ENCODE measurements around the gene MRPL28.
A peak's percentile ranks its signal among the peaks of the same experiment; 100 is the strongest.

The MRPL28 gene

DNA sequence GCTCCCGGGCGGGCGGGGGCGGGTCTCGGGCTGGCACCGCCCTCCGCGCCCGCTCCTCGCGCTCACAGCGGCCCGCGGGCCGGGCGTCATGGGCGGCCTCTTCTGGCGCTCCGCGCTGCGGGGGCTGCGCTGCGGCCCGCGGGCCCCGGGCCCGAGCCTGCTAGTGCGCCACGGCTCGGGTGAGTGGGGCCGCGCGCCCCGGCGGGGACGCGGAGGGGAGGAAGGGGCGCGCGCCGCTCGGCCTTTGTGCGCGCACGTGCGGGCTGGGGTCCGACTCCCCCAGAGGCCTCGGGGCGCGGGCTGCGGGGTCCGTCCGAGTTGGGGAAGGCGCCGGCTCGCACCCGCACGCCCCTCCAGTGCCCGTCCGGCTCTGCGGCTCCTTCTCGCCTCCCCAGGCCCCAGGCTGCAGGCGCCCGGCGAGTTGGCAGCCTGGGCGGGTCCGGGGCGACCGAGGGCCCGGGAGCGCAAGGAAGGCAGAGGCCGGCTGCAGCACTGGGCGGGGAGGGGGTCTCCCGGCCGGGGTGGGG, 26.9 kb upstream of the MRPL28 start, which contains the start of gene NME4:
Gene NME4 (plus strand): TSS at position 65 of the 527 bp plus-strand sequence. CDS start 24 bp downstream, at position 89.
- peaks cover 43% of the 10 kb centered on the region for H3K79me2 ChIP-seq (ENCODE audit: control insufficient read depth, low read length)

DNA sequence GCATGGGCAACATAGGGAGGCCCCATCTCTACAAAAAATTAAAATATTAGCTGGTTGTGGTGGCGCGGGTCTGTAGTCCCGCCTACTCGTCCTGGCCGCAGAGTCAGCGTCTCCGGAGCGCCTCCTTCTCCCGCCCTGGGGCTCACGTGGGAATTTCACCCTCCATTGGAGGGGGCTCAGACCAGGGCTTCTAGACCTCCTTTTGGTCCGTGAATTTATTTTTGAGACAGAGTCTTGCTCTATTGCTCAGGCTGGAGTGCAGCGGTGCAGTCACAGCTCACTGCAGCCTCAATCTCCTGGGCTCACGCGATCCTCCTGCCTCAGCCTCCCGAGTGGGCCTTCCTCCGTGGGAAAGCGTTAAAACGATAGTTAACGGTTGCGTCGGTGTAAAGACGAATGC, 26.3 kb upstream of the MRPL28 start:
- H3K9me3 ChIP-seq (ENCODE audit: control insufficient read depth, insufficient read depth, low read length): peaks cover 6% of the 10 kb centered on the region; the same call in 1 of the 2 replicates
- peaks cover 47% of the 10 kb centered on the region for H3K79me2 ChIP-seq (ENCODE audit: control insufficient read depth, low read length)
- peaks cover 50% of the 10 kb centered on the region for H3K4me1 ChIP-seq (ENCODE audit: control insufficient read depth, low read length)
- H3F3A ChIP-seq (ENCODE audit: control insufficient read depth, insufficient read depth): peaks cover 38% of the 10 kb centered on the region
- H3K4me3 ChIP-seq (ENCODE audit: low read length): peak overlapping the region; percentile 83
- no peaks in the 10 kb centered on the region for H3K27me3 ChIP-seq (ENCODE audit: control insufficient read depth, low read length)
- H3K9me2 ChIP-seq (replicated peaks; ENCODE audit: control insufficient read depth, low read length): no peaks in the 10 kb centered on the region
- H3K27ac ChIP-seq (ENCODE audit: low read depth, low read length): peak overlapping the region; percentile 78
- no peaks in the 10 kb centered on the region for H4K20me1 ChIP-seq (ENCODE audit: control insufficient read depth, insufficient read depth, low read depth, low read length)
- H3K36me3 ChIP-seq (ENCODE audit: control insufficient read depth, low read length): peaks cover 41% of the 10 kb centered on the region
- TF ChIP-seq EZH2phosphoT487 (IDR thresholded peaks at IDR 0.05; ENCODE audit: borderline replicate concordance, low read length): no peak
- TF ChIP-seq, protein P1, sequence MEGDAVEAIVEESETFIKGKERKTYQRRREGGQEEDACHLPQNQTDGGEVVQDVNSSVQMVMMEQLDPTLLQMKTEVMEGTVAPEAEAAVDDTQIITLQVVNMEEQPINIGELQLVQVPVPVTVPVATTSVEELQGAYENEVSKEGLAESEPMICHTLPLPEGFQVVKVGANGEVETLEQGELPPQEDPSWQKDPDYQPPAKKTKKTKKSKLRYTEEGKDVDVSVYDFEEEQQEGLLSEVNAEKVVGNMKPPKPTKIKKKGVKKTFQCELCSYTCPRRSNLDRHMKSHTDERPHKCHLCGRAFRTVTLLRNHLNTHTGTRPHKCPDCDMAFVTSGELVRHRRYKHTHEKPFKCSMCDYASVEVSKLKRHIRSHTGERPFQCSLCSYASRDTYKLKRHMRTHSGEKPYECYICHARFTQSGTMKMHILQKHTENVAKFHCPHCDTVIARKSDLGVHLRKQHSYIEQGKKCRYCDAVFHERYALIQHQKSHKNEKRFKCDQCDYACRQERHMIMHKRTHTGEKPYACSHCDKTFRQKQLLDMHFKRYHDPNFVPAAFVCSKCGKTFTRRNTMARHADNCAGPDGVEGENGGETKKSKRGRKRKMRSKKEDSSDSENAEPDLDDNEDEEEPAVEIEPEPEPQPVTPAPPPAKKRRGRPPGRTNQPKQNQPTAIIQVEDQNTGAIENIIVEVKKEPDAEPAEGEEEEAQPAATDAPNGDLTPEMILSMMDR (IDR thresholded peaks at IDR 0.05; ENCODE audit: low read depth, low read length, poor library complexity, severe bottlenecking): no peak
- H3K4me2 ChIP-seq (ENCODE audit: low read length): peak overlapping the region; percentile 72

More for the DNA sequence above, 26.9 kb upstream of the MRPL28 start, which contains the start of gene NME4:
- Histone ChIP-seq H3K27me3 (ENCODE audit: control insufficient read depth, low read length) (no peaks in the 10 kb centered on the region), H3K4me1 (ENCODE audit: control insufficient read depth, low read length) (peaks cover 51% of the 10 kb centered on the region), H3F3A (ENCODE audit: control insufficient read depth, insufficient read depth) (peaks cover 38% of the 10 kb centered on the region), H3K9me2 (replicated peaks; ENCODE audit: control insufficient read depth, low read length) (no peaks in the 10 kb centered on the region), H4K20me1 (ENCODE audit: control insufficient read depth, insufficient read depth, low read depth, low read length) (no peaks in the 10 kb centered on the region), H3K27ac (ENCODE audit: low read depth, low read length) (peak within 1 kb of the TSS; percentile 78), H3K4me3 (ENCODE audit: low read length) (peak within 1 kb of the TSS; percentile 83), H3K4me2 (ENCODE audit: low read length) (peak within 1 kb of the TSS; percentile 72), H3K9me3 (ENCODE audit: control insufficient read depth, insufficient read depth, low read length) (peaks cover 2% of the 10 kb centered on the region; the same call in 1 of the 2 replicates), H3K36me3 (ENCODE audit: control insufficient read depth, low read length) (peaks cover 37% of the 10 kb centered on the region)
- TF ChIP-seq EZH2phosphoT487 (IDR thresholded peaks at IDR 0.05; ENCODE audit: borderline replicate concordance, low read length): no peak
- TF ChIP-seq, protein P1 (IDR thresholded peaks at IDR 0.05; ENCODE audit: low read depth, low read length, poor library complexity, severe bottlenecking): no peak

DNA sequence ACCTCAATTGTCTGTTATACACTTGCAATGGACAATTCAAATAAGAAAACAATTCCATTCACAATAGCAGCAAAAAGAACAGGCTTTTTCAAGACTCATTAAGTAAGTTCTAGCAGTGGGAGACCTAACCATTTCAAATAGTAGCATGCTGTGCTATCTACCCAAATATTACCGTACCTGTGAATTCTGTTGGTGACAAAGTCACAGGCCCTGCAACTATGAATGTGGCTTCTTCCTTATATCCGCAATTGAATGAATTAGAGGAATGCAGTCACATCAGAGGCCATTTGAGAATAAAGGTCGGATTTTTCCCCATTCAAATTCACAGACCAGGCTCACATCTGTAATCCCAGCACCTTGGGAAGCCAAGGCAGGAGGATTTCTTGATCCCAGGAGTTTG, 25.9 kb upstream of the MRPL28 start:
- Histone ChIP-seq H3K27ac (ENCODE audit: low read depth, low read length) (peak overlapping the region; percentile 78), H3K4me2 (ENCODE audit: low read length) (peak overlapping the region; percentile 72), H3K4me3 (ENCODE audit: low read length) (peak overlapping the region; percentile 83), H3K4me1 (ENCODE audit: control insufficient read depth, low read length) (peaks cover 50% of the 10 kb centered on the region), H3K27me3 (ENCODE audit: control insufficient read depth, low read length) (no peaks in the 10 kb centered on the region), H3K36me3 (ENCODE audit: control insufficient read depth, low read length) (peaks cover 39% of the 10 kb centered on the region), H3F3A (ENCODE audit: control insufficient read depth, insufficient read depth) (peaks cover 38% of the 10 kb centered on the region), H3K9me3 (ENCODE audit: control insufficient read depth, insufficient read depth, low read length) (peaks cover 6% of the 10 kb centered on the region; the same call in 1 of the 2 replicates), H4K20me1 (ENCODE audit: control insufficient read depth, insufficient read depth, low read depth, low read length) (no peaks in the 10 kb centered on the region), H3K9me2 (replicated peaks; ENCODE audit: control insufficient read depth, low read length) (no peaks in the 10 kb centered on the region), H3K79me2 (ENCODE audit: control insufficient read depth, low read length) (peaks cover 44% of the 10 kb centered on the region)
- TF ChIP-seq, protein P1 (IDR thresholded peaks at IDR 0.05; ENCODE audit: low read depth, low read length, poor library complexity, severe bottlenecking): no peak
- no peak for TF ChIP-seq EZH2phosphoT487 (IDR thresholded peaks at IDR 0.05; ENCODE audit: borderline replicate concordance, low read length)

Data from DOHH2 (cell line).